Hepatocyte (in vitro differentiated cells): Measurements from ENCODE around the gene SHQ1. TPM values are rescaled to one million over a fixed set of nuclear protein-coding genes. Genes with fewer than 3 reads are reported as not detected.

ENCODE experiments used
- DNase-seq: peaks from one replicate; pipeline ENCODE4 v3.0.0-alpha.2; 2016; ENCODE audit warnings: low spot score
- H2AFZ ChIP-seq: fragments of 200-600 bp; sonication (generic); 2 replicates; pipeline ENCODE4 v1.6.0; 2016; ENCODE audit warnings: antibody characterized with exemption, mild to moderate bottlenecking
- H3K27ac ChIP-seq: fragments of 200-600 bp; sonication (generic); 2 replicates; pipeline ENCODE4 v1.5.1; 2016; ENCODE audit warnings: mild to moderate bottlenecking
- H3K27me3 ChIP-seq: fragments of 200-600 bp; sonication (generic); 2 replicates; pipeline ENCODE4 v1.6.1; 2016
- H3K36me3 ChIP-seq: fragments of 200-600 bp; sonication (generic); replicated peaks from 2 replicates; pipeline ENCODE4 v1.5.1; 2016; ENCODE audit warnings: low read depth; ENCODE audit not compliant: insufficient read depth
- H3K4me1 ChIP-seq: fragments of 200-600 bp; sonication (generic); 2 replicates; pipeline ENCODE4 v1.5.1; 2016; ENCODE audit warnings: mild to moderate bottlenecking, moderate library complexity; ENCODE audit not compliant: insufficient read depth
- H3K4me2 ChIP-seq: fragments of 200-600 bp; sonication (generic); 2 replicates; pipeline ENCODE4 v1.6.0; 2016
- H3K4me3 ChIP-seq: fragments of 200-600 bp; sonication (generic); 2 replicates; pipeline ENCODE4 v1.5.1; 2016; ENCODE audit warnings: mild to moderate bottlenecking
- H3K79me2 ChIP-seq: fragments of 200-600 bp; sonication (generic); 2 replicates; pipeline ENCODE4 v1.6.0; 2017; ENCODE audit warnings: mild to moderate bottlenecking
- H3K9me2 ChIP-seq: fragments of 200-600 bp; sonication (generic); replicated peaks from 2 replicates; pipeline ENCODE4 v1.6.0; 2017; ENCODE audit warnings: mild to moderate bottlenecking; ENCODE audit not compliant: insufficient read depth
- H3K9me3 ChIP-seq: fragments of 200-600 bp; sonication (generic); 2 replicates; pipeline ENCODE4 v1.5.1; 2016; ENCODE audit warnings: low read depth, mild to moderate bottlenecking
- H4K20me1 ChIP-seq: fragments of 200-600 bp; sonication (generic); 2 replicates; pipeline ENCODE4 v1.6.0; 2016; ENCODE audit warnings: mild to moderate bottlenecking; ENCODE audit not compliant: insufficient read depth, poor library complexity, severe bottlenecking
- EZH2 ChIP-seq: fragments of 200-600 bp; sonication (generic); IDR thresholded peaks from 2 replicates; pipeline ENCODE4 v1.6.1; 2016; ENCODE audit warnings: antibody characterized with exemption, mild to moderate bottlenecking, borderline replicate concordance
- EZH2phosphoT487 ChIP-seq: fragments of 200-600 bp; sonication (generic); IDR thresholded peaks from one replicate; pipeline ENCODE4 v1.6.1; 2018; ENCODE audit warnings: antibody characterized with exemption, mild to moderate bottlenecking, low read depth, moderate library complexity; ENCODE audit not compliant: unreplicated experiment, severe bottlenecking
- WGBS: methylation state at CpG from one replicate; pipeline ENCODE4 v1.1.6; 2016; ENCODE audit warnings: low lambda C conversion rate; ENCODE audit errors: missing lambda C conversion rate; 5-methylcytosine and 5-hydroxymethylcytosine counted together
- polyA plus RNA-seq: library from polyadenylated mRNA; unstranded; fragments of >200 nt; fragmentation: Nextera tagmentation; extraction: Ambion mirVana; gene quantifications from 2 replicates; pipeline ENCODE4 v1.2.1, GENCODE V29; 2016
- total RNA-seq: library from RNA; depleted of rRNA; stranded (reverse); fragments of >200 nt; gene quantifications from 2 replicates; pipeline ENCODE4 v1.2.3, GENCODE V29; 2014
- TF ChIP-seq, protein P1 (sequence below): fragments of 200-600 bp; sonication (generic); IDR thresholded peaks from 2 replicates; pipeline ENCODE4 v1.5.1; 2016; ENCODE audit warnings: antibody characterized with exemption, mild to moderate bottlenecking; ENCODE audit not compliant: poor library complexity

SHQ1 gene
- total and polyA plus RNA-seq, 2 experiments from 2014 or later, result 11.1 to 16.8 TPM

- Histone ChIP-seq H3K79me2 (no peaks in the 10 kb centered on the region), H3K36me3 (no peaks in the 10 kb centered on the region), H3K9me2 (no peaks in the 10 kb centered on the region), H3K27me3 (no peaks in the 10 kb centered on the region), H3K4me1 (no peaks in the 10 kb centered on the region), H4K20me1 (no peaks in the 10 kb centered on the region), H3K9me3 (no peaks in the 10 kb centered on the region), H2AFZ (no peak overlapping the region), H3K27ac (no peak overlapping the region), H3K4me3 (no peak overlapping the region), H3K4me2 (no peak overlapping the region)
- DNase-seq, result no peak
- TF ChIP-seq EZH2phosphoT487 (no peak), EZH2 (no peak)
- TF ChIP-seq, protein P1, sequence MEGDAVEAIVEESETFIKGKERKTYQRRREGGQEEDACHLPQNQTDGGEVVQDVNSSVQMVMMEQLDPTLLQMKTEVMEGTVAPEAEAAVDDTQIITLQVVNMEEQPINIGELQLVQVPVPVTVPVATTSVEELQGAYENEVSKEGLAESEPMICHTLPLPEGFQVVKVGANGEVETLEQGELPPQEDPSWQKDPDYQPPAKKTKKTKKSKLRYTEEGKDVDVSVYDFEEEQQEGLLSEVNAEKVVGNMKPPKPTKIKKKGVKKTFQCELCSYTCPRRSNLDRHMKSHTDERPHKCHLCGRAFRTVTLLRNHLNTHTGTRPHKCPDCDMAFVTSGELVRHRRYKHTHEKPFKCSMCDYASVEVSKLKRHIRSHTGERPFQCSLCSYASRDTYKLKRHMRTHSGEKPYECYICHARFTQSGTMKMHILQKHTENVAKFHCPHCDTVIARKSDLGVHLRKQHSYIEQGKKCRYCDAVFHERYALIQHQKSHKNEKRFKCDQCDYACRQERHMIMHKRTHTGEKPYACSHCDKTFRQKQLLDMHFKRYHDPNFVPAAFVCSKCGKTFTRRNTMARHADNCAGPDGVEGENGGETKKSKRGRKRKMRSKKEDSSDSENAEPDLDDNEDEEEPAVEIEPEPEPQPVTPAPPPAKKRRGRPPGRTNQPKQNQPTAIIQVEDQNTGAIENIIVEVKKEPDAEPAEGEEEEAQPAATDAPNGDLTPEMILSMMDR, result no peak
- 71% methylated on average over 6 of the region's 6 CpGs for WGBS
Measured at GRCh38 chr3:72727172-72727571, 121.1 kb downstream of the SHQ1 start.

DNA sequence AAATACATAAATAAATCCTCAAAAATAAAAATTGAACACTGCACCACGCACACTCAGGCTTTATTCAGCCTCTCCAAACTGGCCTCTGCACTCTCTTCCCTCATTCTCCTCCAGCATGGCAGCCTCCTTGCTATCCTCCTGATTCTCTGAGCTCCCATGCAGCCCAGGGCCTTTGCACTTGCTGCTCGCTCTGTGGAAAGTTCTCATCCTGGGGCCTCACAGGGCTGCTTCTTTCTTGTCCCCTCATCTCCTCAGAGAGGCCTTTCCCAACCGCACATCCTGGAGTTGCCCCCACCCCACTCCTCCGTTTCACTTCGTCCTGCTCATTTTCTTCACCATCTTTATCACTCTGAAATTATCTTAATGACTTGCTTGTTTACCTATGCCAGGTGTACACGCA is 123.0 kb downstream of the SHQ1 start:
- no peak overlapping the region for H3K4me2 ChIP-seq
- 91% methylated on average over 6 of the region's 6 CpGs for WGBS
- H4K20me1 ChIP-seq, result no peaks in the 10 kb centered on the region
- no peaks in the 10 kb centered on the region for H3K36me3 ChIP-seq
- no peaks in the 10 kb centered on the region for H3K79me2 ChIP-seq
- DNase-seq, result no peak
- TF ChIP-seq EZH2 (no peak), EZH2phosphoT487 (no peak)
- TF ChIP-seq, protein P1, result no peak
- H3K27ac ChIP-seq, result no peak overlapping the region
- H2AFZ ChIP-seq, result no peak overlapping the region
- no peaks in the 10 kb centered on the region for H3K27me3 ChIP-seq
- no peaks in the 10 kb centered on the region for H3K9me2 ChIP-seq
- no peaks in the 10 kb centered on the region for H3K9me3 ChIP-seq
- no peaks in the 10 kb centered on the region for H3K4me1 ChIP-seq
- no peak overlapping the region for H3K4me3 ChIP-seq

DNA sequence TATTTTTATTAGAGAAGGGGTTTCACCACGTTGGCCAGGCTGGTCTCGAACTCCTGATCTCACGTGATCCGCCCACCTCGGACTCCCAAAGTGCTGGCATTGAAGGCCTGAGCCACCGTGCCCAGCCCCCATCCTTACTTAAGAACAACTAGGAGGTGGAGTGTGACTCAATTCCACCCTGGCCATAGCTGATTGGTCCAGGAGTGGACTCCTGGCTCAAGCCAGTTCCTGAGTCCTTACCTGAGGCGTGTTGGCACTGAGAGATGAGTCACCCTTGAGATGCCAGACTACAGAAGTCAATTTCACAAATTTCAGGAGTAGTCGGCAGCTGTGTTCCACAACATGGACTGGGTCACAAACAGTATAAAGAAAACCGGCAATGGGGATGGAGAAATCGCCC is 124.2 kb downstream of the SHQ1 start:
- H3K9me3 ChIP-seq, result no peaks in the 10 kb centered on the region
- no peak for TF ChIP-seq EZH2phosphoT487
- TF ChIP-seq EZH2, result no peak
- TF ChIP-seq, protein P1, result no peak
- no peaks in the 10 kb centered on the region for H3K9me2 ChIP-seq
- H3K36me3 ChIP-seq, result no peaks in the 10 kb centered on the region
- no peak overlapping the region for H3K4me3 ChIP-seq
- peak overlapping the region; percentile 0 for H3K27ac ChIP-seq
- no peaks in the 10 kb centered on the region for H3K4me1 ChIP-seq
- 92% methylated on average over 10 of the region's 10 CpGs for WGBS
- no peaks in the 10 kb centered on the region for H3K79me2 ChIP-seq
- no peaks in the 10 kb centered on the region for H4K20me1 ChIP-seq
- DNase-seq, result no peak
- H3K27me3 ChIP-seq, result no peaks in the 10 kb centered on the region
- no peak overlapping the region for H3K4me2 ChIP-seq
- no peak overlapping the region for H2AFZ ChIP-seq
